ENCODE results near the gene MAP3K8. TPM values are rescaled to one million over a fixed set of nuclear protein-coding genes. Genes with fewer than 3 reads are reported as not detected.

Gene MAP3K8
- total and polyA plus RNA-seq, 2 donors (not counting 1 experiment from before 2014, with no cell fraction given), result 97.0 to 99.2 TPM

GRCh38 chr10:30448092-30448491 lies 14.1 kb downstream of the MAP3K8 start:
- no peak overlapping the region for H3K4me3 Mint-ChIP-seq
- no peaks in the 10 kb centered on the region for H3K27me3 Mint-ChIP-seq
- Histone ChIP-seq H3K27me3 (replicated peaks in 1 of 4; ENCODE audit: control extremely low read depth in 1 of 4, control insufficient read depth in 3 of 4, insufficient read depth in 4 of 4, low read length in 3 of 4) (no peaks in the 10 kb centered on the region), H3K79me2 (ENCODE audit: control insufficient read depth, insufficient read depth, low read length) (peaks cover 65% of the 10 kb centered on the region), H2AFZ (ENCODE audit: insufficient read depth, low read depth, low read length, poor library complexity, severe bottlenecking) (no peak overlapping the region), H3K27ac (ENCODE audit: low read length in 2 of 2) (peak overlapping the region in 1 of 2 donors; percentile 49), H3K9ac (ENCODE audit: low read length) (no peak overlapping the region), H3K9me3 (ENCODE audit: control extremely low read depth in 1 of 3, control insufficient read depth in 2 of 3, insufficient read depth in 1 of 3, low read length in 2 of 3) (no peaks in the 10 kb centered on the region), H3K36me3 (replicated peaks in 1 of 2; ENCODE audit: control extremely low read depth in 1 of 2, control insufficient read depth in 1 of 2, extremely low read depth in 1 of 2, insufficient read depth in 2 of 2, low read length in 1 of 2) (peaks cover 6 to 78% of the 10 kb centered on the region in 2 experiments), H3K4me3 (ENCODE audit: control extremely low read depth in 1 of 5, extremely low read depth in 1 of 5, insufficient read depth in 1 of 5, low read depth in 2 of 5, low read length in 4 of 5) (no peak overlapping the region), H3K4me2 (replicated peaks; ENCODE audit: low read depth, low read length, poor library complexity, severe bottlenecking) (no peak overlapping the region), H4K20me1 (ENCODE audit: control insufficient read depth, insufficient read depth, low read length, poor library complexity, severe bottlenecking) (peaks cover 33% of the 10 kb centered on the region), H3K4me1 (ENCODE audit: control insufficient read depth in 2 of 2, insufficient read depth in 2 of 2, low read length in 2 of 2) (peaks cover 29 to 30% of the 10 kb centered on the region in 2 donors)
- no CpG with 5 or more reads among the region's 1 CpG for WGBS (ENCODE audit: insufficient coverage)
- DNase-seq (no peak), ATAC-seq (ENCODE audit: low read depth) (no peak)
- ChIA-PET POLR2A (interaction anchor here (0.6 kb wide), 1 partner anchor 20 kb away, joined by 3 read pairs; no protein-coding TSS in a partner anchor), CTCF (interaction anchor here (0.9 to 1.4 kb wide), 2 partner anchors 32 to 80 kb away, joined by 3 to 4 read pairs; no protein-coding TSS in a partner anchor)
- H3K27ac Mint-ChIP-seq, result no peak overlapping the region
- TF ChIP-seq, protein P1, sequence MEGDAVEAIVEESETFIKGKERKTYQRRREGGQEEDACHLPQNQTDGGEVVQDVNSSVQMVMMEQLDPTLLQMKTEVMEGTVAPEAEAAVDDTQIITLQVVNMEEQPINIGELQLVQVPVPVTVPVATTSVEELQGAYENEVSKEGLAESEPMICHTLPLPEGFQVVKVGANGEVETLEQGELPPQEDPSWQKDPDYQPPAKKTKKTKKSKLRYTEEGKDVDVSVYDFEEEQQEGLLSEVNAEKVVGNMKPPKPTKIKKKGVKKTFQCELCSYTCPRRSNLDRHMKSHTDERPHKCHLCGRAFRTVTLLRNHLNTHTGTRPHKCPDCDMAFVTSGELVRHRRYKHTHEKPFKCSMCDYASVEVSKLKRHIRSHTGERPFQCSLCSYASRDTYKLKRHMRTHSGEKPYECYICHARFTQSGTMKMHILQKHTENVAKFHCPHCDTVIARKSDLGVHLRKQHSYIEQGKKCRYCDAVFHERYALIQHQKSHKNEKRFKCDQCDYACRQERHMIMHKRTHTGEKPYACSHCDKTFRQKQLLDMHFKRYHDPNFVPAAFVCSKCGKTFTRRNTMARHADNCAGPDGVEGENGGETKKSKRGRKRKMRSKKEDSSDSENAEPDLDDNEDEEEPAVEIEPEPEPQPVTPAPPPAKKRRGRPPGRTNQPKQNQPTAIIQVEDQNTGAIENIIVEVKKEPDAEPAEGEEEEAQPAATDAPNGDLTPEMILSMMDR (IDR thresholded peaks at IDR 0.05), result no peak
- no peak for TF ChIP-seq EZH2 (IDR thresholded peaks at IDR 0.05; ENCODE audit: borderline replicate concordance, insufficient read depth, low read depth, low read length, poor library complexity, severe bottlenecking)
- H3K9me3 Mint-ChIP-seq (ENCODE audit: insufficient read depth), result no peaks in the 10 kb centered on the region
- intact Hi-C loops (cut with micrococcal nuclease), result loop anchor here (5.0 kb wide), 1 partner anchor 36 kb away; no protein-coding TSS in a partner anchor
- peaks cover 44% of the 10 kb centered on the region for H3K4me1 Mint-ChIP-seq

- Histone ChIP-seq H3K9ac (ENCODE audit: low read length) (no peak overlapping the region), H3K4me3 (ENCODE audit: control extremely low read depth in 1 of 5, extremely low read depth in 1 of 5, insufficient read depth in 1 of 5, low read depth in 2 of 5, low read length in 4 of 5) (no peak overlapping the region), H3K27ac (ENCODE audit: low read length in 2 of 2) (peak overlapping the region; percentile 8 to 65), H3K36me3 (replicated peaks in 1 of 2; ENCODE audit: control extremely low read depth in 1 of 2, control insufficient read depth in 1 of 2, extremely low read depth in 1 of 2, insufficient read depth in 2 of 2, low read length in 1 of 2) (peaks cover 5 to 74% of the 10 kb centered on the region in 2 experiments), H2AFZ (ENCODE audit: insufficient read depth, low read depth, low read length, poor library complexity, severe bottlenecking) (no peak overlapping the region), H3K27me3 (replicated peaks in 1 of 4; ENCODE audit: control extremely low read depth in 1 of 4, control insufficient read depth in 3 of 4, insufficient read depth in 4 of 4, low read length in 3 of 4) (no peaks in the 10 kb centered on the region), H3K4me2 (replicated peaks; ENCODE audit: low read depth, low read length, poor library complexity, severe bottlenecking) (no peak overlapping the region), H4K20me1 (ENCODE audit: control insufficient read depth, insufficient read depth, low read length, poor library complexity, severe bottlenecking) (peaks cover 3% of the 10 kb centered on the region), H3K79me2 (ENCODE audit: control insufficient read depth, insufficient read depth, low read length) (peaks cover 46% of the 10 kb centered on the region), H3K9me3 (ENCODE audit: control extremely low read depth in 1 of 3, control insufficient read depth in 2 of 3, insufficient read depth in 1 of 3, low read length in 2 of 3) (no peaks in the 10 kb centered on the region), H3K4me1 (ENCODE audit: control insufficient read depth in 2 of 2, insufficient read depth in 2 of 2, low read length in 2 of 2) (peaks cover 38 to 44% of the 10 kb centered on the region in 2 donors)
- no peak overlapping the region for H3K4me3 Mint-ChIP-seq
- H3K27me3 Mint-ChIP-seq, result no peaks in the 10 kb centered on the region
- TF ChIP-seq, protein P1 (IDR thresholded peaks at IDR 0.05), result no peak
- no peak for TF ChIP-seq EZH2 (IDR thresholded peaks at IDR 0.05; ENCODE audit: borderline replicate concordance, insufficient read depth, low read depth, low read length, poor library complexity, severe bottlenecking)
- ChIA-PET POLR2A (interaction anchor here (0.6 kb wide), 1 partner anchor 74 kb away, joined by 3 read pairs; no protein-coding TSS in a partner anchor), CTCF (interaction anchor here (1.2 to 2.6 kb wide), 2 partner anchors 13 to 38 kb away, joined by 4 to 10 read pairs; no protein-coding TSS in a partner anchor)
- 97% methylated on average over 3 of the region's 6 CpGs for WGBS (ENCODE audit: insufficient coverage)
- H3K27ac Mint-ChIP-seq, result peak overlapping the region; percentile 70
- no peaks in the 10 kb centered on the region for H3K9me3 Mint-ChIP-seq (ENCODE audit: insufficient read depth)
- DNase-seq (no peak), ATAC-seq (ENCODE audit: low read depth) (no peak)
- intact Hi-C loops (cut with micrococcal nuclease), result no loop called here
- peaks cover 42% of the 10 kb centered on the region for H3K4me1 Mint-ChIP-seq
Observed at GRCh38 chr10:30453764-30454527, 20.0 kb downstream of the MAP3K8 start.

Measured in B cell (primary cell).